ENCODE measurements around the gene LETM1.

DNA sequence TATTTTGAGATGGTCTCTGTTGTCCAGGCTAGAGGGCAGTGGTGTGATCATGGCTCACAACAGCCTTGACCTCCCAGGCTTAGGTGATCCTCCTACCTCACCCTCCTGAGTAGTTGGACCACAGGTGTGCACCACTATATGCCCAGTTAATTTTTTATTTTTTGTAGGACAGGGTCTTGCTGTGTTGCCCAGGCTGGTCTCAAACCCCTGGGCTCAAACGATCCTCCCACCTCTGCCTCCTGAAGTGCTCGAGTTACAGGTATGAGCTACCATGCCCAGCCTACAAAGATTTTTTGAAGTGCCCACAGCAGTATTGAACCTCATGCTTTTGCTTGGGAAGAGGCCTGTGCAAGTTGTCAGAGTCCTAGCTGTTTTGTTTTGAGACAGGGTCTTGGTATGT lies 46.3 kb upstream of the LETM1 start:
- TF ChIP-seq, protein P1, sequence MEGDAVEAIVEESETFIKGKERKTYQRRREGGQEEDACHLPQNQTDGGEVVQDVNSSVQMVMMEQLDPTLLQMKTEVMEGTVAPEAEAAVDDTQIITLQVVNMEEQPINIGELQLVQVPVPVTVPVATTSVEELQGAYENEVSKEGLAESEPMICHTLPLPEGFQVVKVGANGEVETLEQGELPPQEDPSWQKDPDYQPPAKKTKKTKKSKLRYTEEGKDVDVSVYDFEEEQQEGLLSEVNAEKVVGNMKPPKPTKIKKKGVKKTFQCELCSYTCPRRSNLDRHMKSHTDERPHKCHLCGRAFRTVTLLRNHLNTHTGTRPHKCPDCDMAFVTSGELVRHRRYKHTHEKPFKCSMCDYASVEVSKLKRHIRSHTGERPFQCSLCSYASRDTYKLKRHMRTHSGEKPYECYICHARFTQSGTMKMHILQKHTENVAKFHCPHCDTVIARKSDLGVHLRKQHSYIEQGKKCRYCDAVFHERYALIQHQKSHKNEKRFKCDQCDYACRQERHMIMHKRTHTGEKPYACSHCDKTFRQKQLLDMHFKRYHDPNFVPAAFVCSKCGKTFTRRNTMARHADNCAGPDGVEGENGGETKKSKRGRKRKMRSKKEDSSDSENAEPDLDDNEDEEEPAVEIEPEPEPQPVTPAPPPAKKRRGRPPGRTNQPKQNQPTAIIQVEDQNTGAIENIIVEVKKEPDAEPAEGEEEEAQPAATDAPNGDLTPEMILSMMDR (IDR thresholded peaks at IDR 0.05), result no peak
- TF ChIP-seq EZH2 (IDR thresholded peaks at IDR 0.05), result no peak
- TF ChIP-seq EZH2phosphoT487 (IDR thresholded peaks at IDR 0.05), result no peak

Data from neural progenitor cell (in vitro differentiated cells).